ENCODE data around the gene PPIL1. TPM values are rescaled to one million over a fixed set of nuclear protein-coding genes. Genes with fewer than 3 reads are reported as not detected.

PPIL1 gene
- total RNA-seq, 1 experiment from 2014 or later = 87.8 TPM

DNA sequence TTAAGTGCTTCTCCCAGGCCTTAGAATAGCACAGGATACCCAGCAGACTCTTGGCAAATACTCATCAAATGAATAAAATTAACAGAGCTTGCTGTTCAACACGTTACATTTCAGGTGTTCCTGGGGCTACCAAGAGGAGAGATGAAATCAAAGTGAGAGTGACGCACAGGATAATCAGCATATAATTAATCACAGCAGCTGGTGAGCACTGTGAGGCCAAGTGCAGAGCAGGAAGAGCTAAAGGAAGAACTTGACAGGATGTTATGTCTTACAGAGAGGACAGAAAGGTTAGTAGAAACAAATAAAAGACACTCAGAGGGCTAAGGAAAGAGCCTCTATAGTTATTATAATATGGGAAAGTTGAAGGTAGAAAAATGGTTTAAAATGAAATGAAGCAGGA lies 8.8 kb downstream of the PPIL1 start:
- Histone ChIP-seq H3K4me2 (ENCODE audit: insufficient read depth, insufficient read length, low read length) (no peak overlapping the region), H3T11ph (ENCODE audit: low read length) (no peak overlapping the region), H2BK12ac (ENCODE audit: insufficient read length, low read depth, low read length) (no peak overlapping the region), H3K4ac (ENCODE audit: low read depth, low read length) (no peak overlapping the region), H2BK120ac (ENCODE audit: low read depth, low read length, poor library complexity, severe bottlenecking) (no peak overlapping the region), H2AK5ac (ENCODE audit: insufficient read length, low read length) (no peak overlapping the region), H4K20me1 (ENCODE audit: control insufficient read depth, insufficient read depth, insufficient read length) (no peaks in the 10 kb centered on the region), H3K27me3 (ENCODE audit: insufficient read depth, low read length) (no peaks in the 10 kb centered on the region), H3K4me1 (ENCODE audit: insufficient read depth, low read length) (no peaks in the 10 kb centered on the region), H3K79me2 (ENCODE audit: insufficient read depth, low read length) (peaks cover 10% of the 10 kb centered on the region), H3K14ac (ENCODE audit: insufficient read depth, low read length) (no peak overlapping the region), H2BK5ac (ENCODE audit: insufficient read length, low read length) (no peak overlapping the region), H2AFZ (ENCODE audit: low read length) (no peak overlapping the region), H2BK15ac (ENCODE audit: low read depth, low read length) (no peak overlapping the region), H3K9ac (ENCODE audit: extremely low read depth, insufficient read length, low read length) (no peak overlapping the region), H3K79me1 (ENCODE audit: insufficient read depth, low read depth, low read length, poor library complexity, severe bottlenecking) (peaks cover 7% of the 10 kb centered on the region), H4K5ac (ENCODE audit: insufficient read length, low read depth, low read length) (no peak overlapping the region), H4K91ac (ENCODE audit: insufficient read length, low read depth, low read length) (no peak overlapping the region), H3K18ac (ENCODE audit: insufficient read length, low read depth, low read length) (no peak overlapping the region), H3K56ac (ENCODE audit: insufficient read length, low read depth, low read length) (no peak overlapping the region), H2BK20ac (ENCODE audit: low read depth, low read length, poor library complexity, severe bottlenecking) (no peak overlapping the region), H3K23ac (ENCODE audit: insufficient read length, low read depth, low read length) (no peak overlapping the region), H3K23me2 (ENCODE audit: insufficient read length, low read depth, low read length, poor library complexity, severe bottlenecking) (no peaks in the 10 kb centered on the region), H3K9me3 (ENCODE audit: control insufficient read depth, low read depth, low read length) (no peaks in the 10 kb centered on the region), H4K8ac (replicated peaks; ENCODE audit: insufficient read length, low read depth, low read length) (no peak overlapping the region), H3K27ac (ENCODE audit: insufficient read length, low read depth, low read length) (no peak overlapping the region)
- no CpG with 5 or more reads among the region's 2 CpGs for WGBS (ENCODE audit: extremely low coverage, insufficient read length, low lambda C conversion rate)
- TF ChIP-seq, protein P1, sequence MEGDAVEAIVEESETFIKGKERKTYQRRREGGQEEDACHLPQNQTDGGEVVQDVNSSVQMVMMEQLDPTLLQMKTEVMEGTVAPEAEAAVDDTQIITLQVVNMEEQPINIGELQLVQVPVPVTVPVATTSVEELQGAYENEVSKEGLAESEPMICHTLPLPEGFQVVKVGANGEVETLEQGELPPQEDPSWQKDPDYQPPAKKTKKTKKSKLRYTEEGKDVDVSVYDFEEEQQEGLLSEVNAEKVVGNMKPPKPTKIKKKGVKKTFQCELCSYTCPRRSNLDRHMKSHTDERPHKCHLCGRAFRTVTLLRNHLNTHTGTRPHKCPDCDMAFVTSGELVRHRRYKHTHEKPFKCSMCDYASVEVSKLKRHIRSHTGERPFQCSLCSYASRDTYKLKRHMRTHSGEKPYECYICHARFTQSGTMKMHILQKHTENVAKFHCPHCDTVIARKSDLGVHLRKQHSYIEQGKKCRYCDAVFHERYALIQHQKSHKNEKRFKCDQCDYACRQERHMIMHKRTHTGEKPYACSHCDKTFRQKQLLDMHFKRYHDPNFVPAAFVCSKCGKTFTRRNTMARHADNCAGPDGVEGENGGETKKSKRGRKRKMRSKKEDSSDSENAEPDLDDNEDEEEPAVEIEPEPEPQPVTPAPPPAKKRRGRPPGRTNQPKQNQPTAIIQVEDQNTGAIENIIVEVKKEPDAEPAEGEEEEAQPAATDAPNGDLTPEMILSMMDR (conservative IDR thresholded peaks at IDR 0.05) = no peak
- Mint-ChIP-seq H3K4me3 (no peak overlapping the region), H3K27ac (peak overlapping the region in 1 of 3 experiments; percentile 2; a peak in 2 of 7 replicates), H3K9me3 (no peaks in the 10 kb centered on the region), H3K36me3 (ENCODE audit: insufficient read depth in 1 of 3, low read depth in 3 of 3) (peaks cover 32 to 87% (median 70%) of the 10 kb centered on the region in 3 experiments), H3K27me3 (ENCODE audit: low read depth) (no peaks in the 10 kb centered on the region), H3K4me1 (peaks cover 35 to 39% of the 10 kb centered on the region in 2 experiments)
- DNase-seq = no peak

Measured in H9 (cell line).